Measurements from ENCODE around the gene RUVBL2. TPM values are rescaled to one million over a fixed set of nuclear protein-coding genes. Genes with fewer than 3 reads are reported as not detected.

Gene RUVBL2
- total RNA-seq, 1 experiment from 2014 or later = 130 TPM

DNA sequence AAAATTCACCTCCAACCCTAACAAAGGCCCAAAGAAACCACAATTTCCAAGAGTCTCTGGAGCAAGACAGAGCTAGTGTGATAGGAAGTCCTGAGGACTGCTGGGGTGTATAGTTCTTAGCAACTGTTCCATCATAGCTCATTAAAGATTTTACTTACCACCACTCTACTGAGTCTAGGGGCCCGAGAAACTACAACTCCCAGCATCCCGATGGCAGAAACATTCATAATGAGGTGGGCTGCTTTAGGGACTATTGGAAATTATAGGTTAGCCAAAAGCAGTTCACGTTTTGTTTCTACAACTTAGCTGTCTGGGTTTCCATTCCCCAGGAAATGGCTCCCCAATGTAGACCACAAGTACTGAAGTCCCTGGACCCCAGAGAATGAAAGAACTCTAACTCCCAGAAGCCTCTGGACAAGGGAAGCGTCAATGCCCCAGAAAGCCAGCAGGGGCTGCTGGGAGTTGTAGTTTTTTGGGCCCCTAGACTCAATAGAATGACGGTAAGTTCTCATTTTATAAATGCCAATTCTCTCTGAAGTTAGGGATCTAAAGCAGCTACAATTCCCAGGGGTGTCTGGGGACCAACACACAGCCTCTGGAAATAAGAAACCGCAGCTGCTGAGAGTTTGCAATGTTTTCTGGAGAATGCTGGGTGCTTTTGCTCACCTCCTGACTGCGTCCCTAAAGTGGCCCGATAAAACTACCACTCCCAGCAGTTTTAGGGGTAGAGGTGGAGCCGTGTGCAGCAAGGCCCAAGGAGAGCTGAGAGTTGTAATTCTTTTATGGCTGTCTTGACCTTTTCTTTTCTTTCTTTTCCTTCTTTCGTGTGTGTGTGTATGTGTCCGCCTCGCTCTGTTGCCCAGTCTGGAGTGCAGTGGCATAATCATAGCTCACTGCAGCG, 17.5 kb upstream of the RUVBL2 start:
- H3K4ac ChIP-seq (ENCODE audit: low read depth, low read length) = no peak overlapping the region
- no peak overlapping the region for H2BK12ac ChIP-seq (ENCODE audit: insufficient read length, low read depth, low read length)
- no peak overlapping the region for H3T11ph ChIP-seq (ENCODE audit: low read length)
- H3K56ac ChIP-seq (ENCODE audit: insufficient read length, low read depth, low read length) = no peak overlapping the region
- H2AFZ ChIP-seq (ENCODE audit: low read length) = no peak overlapping the region
- no peaks in the 10 kb centered on the region for H3K23me2 ChIP-seq (ENCODE audit: insufficient read length, low read depth, low read length, poor library complexity, severe bottlenecking)
- no peaks in the 10 kb centered on the region for H3K79me1 ChIP-seq (ENCODE audit: insufficient read depth, low read depth, low read length, poor library complexity, severe bottlenecking)
- no peaks in the 10 kb centered on the region for H3K79me2 ChIP-seq (ENCODE audit: insufficient read depth, low read length)
- Mint-ChIP-seq H3K27me3 (ENCODE audit: low read depth) (no peaks in the 10 kb centered on the region), H3K4me3 (no peak overlapping the region), H3K9me3 (no peaks in the 10 kb centered on the region), H3K27ac (no peak overlapping the region; a peak in 1 of 7 replicates), H3K36me3 (ENCODE audit: insufficient read depth in 1 of 3, low read depth in 3 of 3) (peaks cover 18 to 42% (median 33%) of the 10 kb centered on the region in 3 experiments), H3K4me1 (no peaks in the 10 kb centered on the region)
- H2BK15ac ChIP-seq (ENCODE audit: low read depth, low read length) = no peak overlapping the region
- no peaks in the 10 kb centered on the region for H4K20me1 ChIP-seq (ENCODE audit: control insufficient read depth, insufficient read depth, insufficient read length)
- no peak overlapping the region for H3K23ac ChIP-seq (ENCODE audit: insufficient read length, low read depth, low read length)
- no peak overlapping the region for H3K14ac ChIP-seq (ENCODE audit: insufficient read depth, low read length)
- H2BK120ac ChIP-seq (ENCODE audit: low read depth, low read length, poor library complexity, severe bottlenecking) = no peak overlapping the region
- no peak for DNase-seq
- H3K9me3 ChIP-seq (ENCODE audit: control insufficient read depth, low read depth, low read length) = no peaks in the 10 kb centered on the region
- no peaks in the 10 kb centered on the region for H3K27me3 ChIP-seq (ENCODE audit: insufficient read depth, low read length)
- no peak overlapping the region for H3K9ac ChIP-seq (ENCODE audit: extremely low read depth, insufficient read length, low read length)
- no peak overlapping the region for H4K8ac ChIP-seq (replicated peaks; ENCODE audit: insufficient read length, low read depth, low read length)
- no peak overlapping the region for H3K4me2 ChIP-seq (ENCODE audit: insufficient read depth, insufficient read length, low read length)
- no peak overlapping the region for H4K5ac ChIP-seq (ENCODE audit: insufficient read length, low read depth, low read length)
- no peak overlapping the region for H4K91ac ChIP-seq (ENCODE audit: insufficient read length, low read depth, low read length)
- H3K27ac ChIP-seq (ENCODE audit: insufficient read length, low read depth, low read length) = no peak overlapping the region
- H3K18ac ChIP-seq (ENCODE audit: insufficient read length, low read depth, low read length) = no peak overlapping the region
- no peak overlapping the region for H2AK5ac ChIP-seq (ENCODE audit: insufficient read length, low read length)
- no CpG with 5 or more reads among the region's 13 CpGs for WGBS (ENCODE audit: extremely low coverage, insufficient read length, low lambda C conversion rate)
- no peak overlapping the region for H2BK5ac ChIP-seq (ENCODE audit: insufficient read length, low read length)
- TF ChIP-seq, protein P1, sequence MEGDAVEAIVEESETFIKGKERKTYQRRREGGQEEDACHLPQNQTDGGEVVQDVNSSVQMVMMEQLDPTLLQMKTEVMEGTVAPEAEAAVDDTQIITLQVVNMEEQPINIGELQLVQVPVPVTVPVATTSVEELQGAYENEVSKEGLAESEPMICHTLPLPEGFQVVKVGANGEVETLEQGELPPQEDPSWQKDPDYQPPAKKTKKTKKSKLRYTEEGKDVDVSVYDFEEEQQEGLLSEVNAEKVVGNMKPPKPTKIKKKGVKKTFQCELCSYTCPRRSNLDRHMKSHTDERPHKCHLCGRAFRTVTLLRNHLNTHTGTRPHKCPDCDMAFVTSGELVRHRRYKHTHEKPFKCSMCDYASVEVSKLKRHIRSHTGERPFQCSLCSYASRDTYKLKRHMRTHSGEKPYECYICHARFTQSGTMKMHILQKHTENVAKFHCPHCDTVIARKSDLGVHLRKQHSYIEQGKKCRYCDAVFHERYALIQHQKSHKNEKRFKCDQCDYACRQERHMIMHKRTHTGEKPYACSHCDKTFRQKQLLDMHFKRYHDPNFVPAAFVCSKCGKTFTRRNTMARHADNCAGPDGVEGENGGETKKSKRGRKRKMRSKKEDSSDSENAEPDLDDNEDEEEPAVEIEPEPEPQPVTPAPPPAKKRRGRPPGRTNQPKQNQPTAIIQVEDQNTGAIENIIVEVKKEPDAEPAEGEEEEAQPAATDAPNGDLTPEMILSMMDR (conservative IDR thresholded peaks at IDR 0.05) = no peak
- no peak overlapping the region for H2BK20ac ChIP-seq (ENCODE audit: low read depth, low read length, poor library complexity, severe bottlenecking)
- no peaks in the 10 kb centered on the region for H3K4me1 ChIP-seq (ENCODE audit: insufficient read depth, low read length)

Data from H9 (cell line).